Measurements from ENCODE around the gene PITPNC1. TPM values are rescaled to one million over a fixed set of nuclear protein-coding genes. Genes with fewer than 3 reads are reported as not detected.

The PITPNC1 gene
- polyA plus RNA-seq, 1 of the 3 experiments (the other 2 are of a cell fraction): 18.4 TPM

- Histone ChIP-seq H3K36me3 (replicated peaks in 1 of 2; ENCODE audit: control insufficient read depth in 1 of 2, insufficient read depth in 2 of 2, low read length in 1 of 2) (no peaks in the 10 kb centered on the region), H3K27me3 (ENCODE audit: insufficient read depth) (no peaks in the 10 kb centered on the region), H3F3A (replicated peaks; ENCODE audit: insufficient read depth) (no peaks in the 10 kb centered on the region), H4K20me1 (ENCODE audit: insufficient read depth) (no peaks in the 10 kb centered on the region), H3K27ac (ENCODE audit: low read depth in 2 of 2, low read length in 1 of 2) (peak overlapping the region in 1 of 2 experiments; percentile 73; a peak in 2 of 4 replicates), H3K4me2 (no peak overlapping the region), H2AFZ (ENCODE audit: low read depth) (no peak overlapping the region), H3K9ac (no peak overlapping the region), H3K79me2 (ENCODE audit: insufficient read depth) (no peaks in the 10 kb centered on the region; the same call in 1 of the 2 replicates), H3K9me2 (no peaks in the 10 kb centered on the region), H3K9me3 (no peaks in the 10 kb centered on the region), H3K4me3 (ENCODE audit: low read depth in 2 of 2, low read length in 1 of 2) (no peak overlapping the region), H3K4me1 (ENCODE audit: control insufficient read depth in 1 of 2, insufficient read depth in 2 of 2, low read depth in 1 of 2, low read length in 1 of 2) (peaks cover 3 to 28% of the 10 kb centered on the region in 2 experiments; a peak in 3 of 4 replicates)
- DNase-seq: peak; percentile 84
- TF ChIP-seq MXI1 (IDR thresholded peaks at IDR 0.05; ENCODE audit: low read depth, low read length) (0 out of 2 replicates have a peak, but pooled peaks have one; percentile 24), EP300 (IDR thresholded peaks at IDR 0.05; ENCODE audit: borderline replicate concordance in 1 of 2, low read depth in 1 of 2, low read length in 1 of 2) (peak in 1 of 2 experiments; percentile 46; a peak in 1 of 4 replicates), RCOR1 (IDR thresholded peaks at IDR 0.05; ENCODE audit: low read length) (peak; percentile 55; the same call in 1 of the 2 replicates), GABPA (IDR thresholded peaks at IDR 0.05; ENCODE audit: low read depth) (no peak), CHD2 (IDR thresholded peaks at IDR 0.05; ENCODE audit: low read length, partially characterized antibody) (peak; percentile 51)
- 77% methylated on average over 13 of the region's 13 CpGs for WGBS (ENCODE audit: low lambda C conversion rate)
- POLR2A ChIA-PET: interaction anchor here (1.2 kb wide), 1 partner anchor 91 kb away, joined by 4 read pairs; no protein-coding TSS in a partner anchor
- CTCF ChIA-PET: interaction anchor here (0.6 to 5.8 kb wide), 11 partner anchors 12 to 221 kb away, joined by 3 to 49 read pairs (median 6); partner anchors contain the start of gene PITPNC1
Observed at GRCh38 chr17:67469208-67469980, 92.3 kb downstream of the PITPNC1 start.

GRCh38 chr17:67470163-67470562 lies 93.1 kb downstream of the PITPNC1 start:
- H3K27ac ChIP-seq (ENCODE audit: low read depth in 2 of 2, low read length in 1 of 2): no peak overlapping the region
- TF ChIP-seq MEF2A (IDR thresholded peaks at IDR 0.05; ENCODE audit: borderline replicate concordance, low read depth): no peak
- H3K4me2 ChIP-seq: no peak overlapping the region
- peaks cover 3 to 31% of the 10 kb centered on the region in 2 experiments; a peak in 3 of 4 replicates for H3K4me1 ChIP-seq (ENCODE audit: control insufficient read depth in 1 of 2, insufficient read depth in 2 of 2, low read depth in 1 of 2, low read length in 1 of 2)
- H3K9ac ChIP-seq: no peak overlapping the region
- no peaks in the 10 kb centered on the region for H3F3A ChIP-seq (replicated peaks; ENCODE audit: insufficient read depth)
- peaks cover 3% of the 10 kb centered on the region; the same call in 1 of the 2 replicates for H3K79me2 ChIP-seq (ENCODE audit: insufficient read depth)
- no peaks in the 10 kb centered on the region for H3K36me3 ChIP-seq (replicated peaks in 1 of 2; ENCODE audit: control insufficient read depth in 1 of 2, insufficient read depth in 2 of 2, low read length in 1 of 2)
- no peak for DNase-seq
- no peak overlapping the region for H2AFZ ChIP-seq (ENCODE audit: low read depth)
- POLR2A ChIA-PET: no interaction called here
- WGBS (ENCODE audit: low lambda C conversion rate): 95% methylated on average over 1 of the region's 1 CpG
- CTCF ChIA-PET: interaction anchor here (0.7 to 5.8 kb wide), 9 partner anchors 12 to 220 kb away, joined by 3 to 49 read pairs (median 7); partner anchors contain the start of gene PITPNC1
- H3K4me3 ChIP-seq (ENCODE audit: low read depth in 2 of 2, low read length in 1 of 2): no peak overlapping the region
- H4K20me1 ChIP-seq (ENCODE audit: insufficient read depth): no peaks in the 10 kb centered on the region
- H3K27me3 ChIP-seq (ENCODE audit: insufficient read depth): no peaks in the 10 kb centered on the region
- no peaks in the 10 kb centered on the region for H3K9me2 ChIP-seq
- no peaks in the 10 kb centered on the region for H3K9me3 ChIP-seq

GRCh38 chr17:67471118-67471517 lies 94.0 kb downstream of the PITPNC1 start:
- Histone ChIP-seq H3K36me3 (replicated peaks in 1 of 2; ENCODE audit: control insufficient read depth in 1 of 2, insufficient read depth in 2 of 2, low read length in 1 of 2) (no peaks in the 10 kb centered on the region), H3K27ac (ENCODE audit: low read depth in 2 of 2, low read length in 1 of 2) (no peak overlapping the region), H3K9me3 (no peaks in the 10 kb centered on the region), H3K4me2 (no peak overlapping the region), H3K9ac (no peak overlapping the region), H3K4me3 (ENCODE audit: low read depth in 2 of 2, low read length in 1 of 2) (no peak overlapping the region), H3K9me2 (no peaks in the 10 kb centered on the region), H3F3A (replicated peaks; ENCODE audit: insufficient read depth) (no peaks in the 10 kb centered on the region), H2AFZ (ENCODE audit: low read depth) (no peak overlapping the region), H4K20me1 (ENCODE audit: insufficient read depth) (no peaks in the 10 kb centered on the region), H3K27me3 (ENCODE audit: insufficient read depth) (no peaks in the 10 kb centered on the region), H3K4me1 (ENCODE audit: control insufficient read depth in 1 of 2, insufficient read depth in 2 of 2, low read depth in 1 of 2, low read length in 1 of 2) (peaks cover 3 to 37% of the 10 kb centered on the region in 2 experiments; a peak in 3 of 4 replicates), H3K79me2 (ENCODE audit: insufficient read depth) (peaks cover 9% of the 10 kb centered on the region)
- ChIA-PET CTCF (interaction anchor here (13.8 to 14.5 kb wide), 2 partner anchors 84 to 94 kb away, joined by 234 to 284 read pairs; partner anchors contain the start of gene PITPNC1), POLR2A (no interaction called here)
- 95% methylated on average over 1 of the region's 1 CpG for WGBS (ENCODE audit: low lambda C conversion rate)
- no peak for DNase-seq
- TF ChIP-seq SIN3A (IDR thresholded peaks at IDR 0.05; ENCODE audit: borderline replicate concordance, low read depth, low read length): no peak
- TF ChIP-seq USF2 (IDR thresholded peaks at IDR 0.05; ENCODE audit: borderline replicate concordance, low read depth, low read length): no peak
- TF ChIP-seq USF1 (IDR thresholded peaks at IDR 0.05; ENCODE audit: borderline replicate concordance, low read depth): no peak
- TF ChIP-seq NRF1 (IDR thresholded peaks at IDR 0.05; ENCODE audit: low read depth, low read length): no peak
- TF ChIP-seq CTCF (IDR thresholded peaks at IDR 0.05): no peak
- TF ChIP-seq MEF2A (IDR thresholded peaks at IDR 0.05; ENCODE audit: borderline replicate concordance, low read depth): no peak
- TF ChIP-seq ZBTB33 (IDR thresholded peaks at IDR 0.05; ENCODE audit: borderline replicate concordance, low read depth): no peak
- no peak for TF ChIP-seq RAD21 (IDR thresholded peaks at IDR 0.05; ENCODE audit: low read length)
- TF ChIP-seq MXI1 (IDR thresholded peaks at IDR 0.05; ENCODE audit: low read depth, low read length): no peak
